AG04450 (cell line): Measurements from ENCODE around the gene ATG4A. TPM values are rescaled to one million over a fixed set of nuclear protein-coding genes. Genes with fewer than 3 reads are reported as not detected.

Source experiments
- CTCF ChIA-PET: fragments of 300-600, 350-600 bp; formaldehyde crosslinking; extraction: SDS; loops from one replicate; lab custom pipeline; 2022; ENCODE audit warnings: antibody characterized with exemption, inconsistent platforms; lab: Charles Lee
- POLR2A ChIA-PET: fragments of 350-600 bp; formaldehyde crosslinking; extraction: SDS; loops from one replicate; lab custom pipeline; 2021; ENCODE audit warnings: antibody characterized with exemption, inconsistent platforms; lab: Yijun Ruan, JAX
- DNase-seq: peaks from one replicate; pipeline ENCODE4 v3.0.0-alpha.2; 2011; ENCODE audit warnings: low read depth, low spot score
- H3K27ac ChIP-seq: one replicate; pipeline ENCODE4 v1.5.1; 2012; ENCODE audit warnings: low read depth, low read length, control low read depth
- H3K27me3 ChIP-seq: one replicate; pipeline ENCODE4 v1.6.0; 2012; ENCODE audit warnings: low read length; ENCODE audit not compliant: control insufficient read depth, insufficient read depth
- H3K4me3 ChIP-seq: 2 replicates; pipeline ENCODE4 v1.5.1; 2011; ENCODE audit warnings: mild to moderate bottlenecking, low read depth, low read length, control low read depth
- H3K9me3 ChIP-seq: 2 replicates; pipeline ENCODE4 v1.5.1; 2012; ENCODE audit warnings: low read length; ENCODE audit not compliant: control insufficient read depth, insufficient read depth
- CTCF ChIP-seq: IDR thresholded peaks from 2 replicates; pipeline ENCODE4 v1.5.1; 2011; ENCODE audit warnings: low read depth, low read length, control low read depth, inconsistent platforms
- polyA plus RNA-seq: library from polyadenylated mRNA; depleted of rRNA; stranded (reverse); fragments of >200 nt; gene quantifications from 2 replicates; pipeline ENCODE4 v1.2.3, GENCODE V29; 2011

ATG4A gene
- polyA plus RNA-seq, 1 experiment: 13.3 TPM

GRCh38 chrX:108156934-108157466 lies 65.4 kb downstream of the ATG4A start:
- no peaks in the 10 kb centered on the region for H3K9me3 ChIP-seq
- ChIA-PET CTCF (no interaction called here), POLR2A (no interaction called here)
- DNase-seq: no peak
- no peaks in the 10 kb centered on the region for H3K27me3 ChIP-seq
- no peak overlapping the region for H3K4me3 ChIP-seq
- TF ChIP-seq CTCF: no peak
- H3K27ac ChIP-seq: no peak overlapping the region

DNA sequence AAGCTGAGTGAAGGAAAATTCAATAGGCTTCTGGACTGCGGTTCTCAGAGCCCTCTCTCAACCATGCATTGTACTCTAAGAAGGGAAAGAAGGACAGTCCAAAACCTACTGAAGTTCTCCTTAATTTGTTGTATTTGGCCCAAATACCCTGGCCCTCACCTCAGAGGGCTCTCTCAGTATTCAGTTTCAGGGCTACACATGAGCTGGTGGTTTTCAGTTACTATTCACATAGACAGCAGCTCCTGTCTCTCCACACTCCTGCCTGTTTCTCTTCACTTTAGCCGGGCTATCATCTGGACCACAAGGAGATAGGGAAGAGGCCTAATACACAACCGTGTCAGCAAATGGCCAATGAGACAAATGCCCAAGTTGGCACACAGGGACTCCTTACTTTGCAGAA lies 66.0 kb downstream of the ATG4A start:
- H3K27ac ChIP-seq: no peak overlapping the region
- H3K4me3 ChIP-seq: no peak overlapping the region
- H3K27me3 ChIP-seq: no peaks in the 10 kb centered on the region
- no peaks in the 10 kb centered on the region for H3K9me3 ChIP-seq
- no peak for DNase-seq
- TF ChIP-seq CTCF: no peak
- ChIA-PET POLR2A (no interaction called here), CTCF (no interaction called here)

GRCh38 chrX:108159028-108159670 lies 67.6 kb downstream of the ATG4A start:
- no peaks in the 10 kb centered on the region for H3K27me3 ChIP-seq
- H3K4me3 ChIP-seq: no peak overlapping the region
- H3K9me3 ChIP-seq: no peaks in the 10 kb centered on the region
- POLR2A ChIA-PET: no interaction called here
- CTCF ChIA-PET: no interaction called here
- no peak overlapping the region for H3K27ac ChIP-seq
- no peak for DNase-seq
- no peak for TF ChIP-seq CTCF

- Histone ChIP-seq H3K4me3 (no peak overlapping the region), H3K9me3 (no peaks in the 10 kb centered on the region), H3K27ac (no peak overlapping the region), H3K27me3 (no peaks in the 10 kb centered on the region)
- TF ChIP-seq CTCF: no peak
- DNase-seq: no peak
- CTCF ChIA-PET: no interaction called here
- POLR2A ChIA-PET: no interaction called here
These were observed 68.7 kb downstream of the ATG4A start for GRCh38 chrX:108160309-108160708.

GRCh38 chrX:108162265-108162664 lies 70.7 kb downstream of the ATG4A start:
- no peak for DNase-seq
- CTCF ChIA-PET: no interaction called here

More at GRCh38 chrX:108162265-108162664, 70.7 kb downstream of the ATG4A start:
- Histone ChIP-seq H3K27ac (no peak overlapping the region), H3K27me3 (no peaks in the 10 kb centered on the region), H3K4me3 (no peak overlapping the region), H3K9me3 (no peaks in the 10 kb centered on the region)
- POLR2A ChIA-PET: no interaction called here
- TF ChIP-seq CTCF: no peak
